Kidney glomerular epithelial cell (primary cell): Measurements from ENCODE around the gene LIN52.

Source experiments
- DNase-seq: peaks from one replicate; lab custom pipeline; 2025; lab: John Stamatoyannopoulos, UW

The LIN52 gene

DNA sequence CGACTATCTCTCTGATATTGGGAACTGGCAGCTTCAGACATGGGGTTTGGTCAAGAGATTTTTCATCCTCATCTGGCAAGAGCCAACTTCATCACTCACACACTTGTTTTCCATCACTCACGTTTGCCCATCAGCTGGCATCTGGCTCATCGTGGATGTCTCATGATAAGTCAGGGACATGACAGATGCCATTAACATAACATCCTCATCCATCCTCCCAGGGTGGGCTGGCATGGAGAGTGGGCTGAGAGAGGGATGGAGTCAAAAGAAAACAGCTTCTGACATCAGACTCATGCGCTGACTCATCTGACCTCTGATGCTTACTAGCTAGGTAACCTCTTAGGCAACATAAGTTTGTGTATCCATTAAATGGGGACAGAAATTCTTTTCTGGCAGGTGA, 152.7 kb downstream of the LIN52 start:
- no peak for DNase-seq

DNA sequence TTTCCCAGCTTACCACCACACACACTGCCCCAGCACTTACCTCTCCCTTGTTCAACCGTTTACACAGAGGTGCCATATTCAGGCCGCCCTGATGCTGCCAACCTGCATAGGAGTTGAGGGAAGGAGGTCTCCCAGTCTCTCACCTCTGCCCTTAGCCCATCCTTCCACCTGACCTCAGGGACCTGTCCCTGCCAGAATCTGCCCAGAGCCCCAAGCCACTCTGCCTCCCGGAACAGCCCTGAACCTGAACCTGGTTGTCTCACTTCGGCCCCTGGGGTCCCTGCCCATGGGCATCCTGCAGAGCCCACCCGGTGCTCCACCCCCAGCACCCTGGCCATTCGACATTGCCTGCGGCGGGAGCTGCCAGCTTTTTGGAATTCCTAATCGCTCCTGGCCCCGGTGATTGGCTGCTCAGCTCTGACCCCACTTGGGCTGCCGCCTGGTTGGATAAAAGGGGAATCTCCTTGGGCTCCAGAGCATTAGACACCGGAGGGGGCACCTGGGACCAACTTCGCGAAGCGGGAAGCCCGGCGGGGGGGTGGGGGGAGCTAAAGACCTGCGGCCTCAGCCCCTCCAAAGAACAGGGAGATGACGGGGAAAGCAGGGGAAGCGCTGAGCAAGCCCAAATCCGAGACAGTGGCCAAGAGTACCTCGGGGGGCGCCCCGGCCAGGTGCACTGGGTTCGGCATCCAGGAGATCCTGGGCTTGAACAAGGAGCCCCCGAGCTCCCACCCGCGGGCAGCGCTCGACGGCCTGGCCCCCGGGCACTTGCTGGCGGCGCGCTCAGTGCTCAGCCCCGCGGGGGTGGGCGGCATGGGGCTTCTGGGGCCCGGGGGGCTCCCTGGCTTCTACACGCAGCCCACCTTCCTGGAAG, 154.5 kb downstream of the LIN52 start, which contains the start of gene VSX2:
VSX2 (plus strand) TSS at position 476 of the 874 bp plus-strand sequence; CDS start at position 589, 113 bp downstream.
- DNase-seq, result no peak

- no peak for DNase-seq
These were observed 155.4 kb downstream of the LIN52 start for GRCh38 chr14:74239848-74240793.

DNA sequence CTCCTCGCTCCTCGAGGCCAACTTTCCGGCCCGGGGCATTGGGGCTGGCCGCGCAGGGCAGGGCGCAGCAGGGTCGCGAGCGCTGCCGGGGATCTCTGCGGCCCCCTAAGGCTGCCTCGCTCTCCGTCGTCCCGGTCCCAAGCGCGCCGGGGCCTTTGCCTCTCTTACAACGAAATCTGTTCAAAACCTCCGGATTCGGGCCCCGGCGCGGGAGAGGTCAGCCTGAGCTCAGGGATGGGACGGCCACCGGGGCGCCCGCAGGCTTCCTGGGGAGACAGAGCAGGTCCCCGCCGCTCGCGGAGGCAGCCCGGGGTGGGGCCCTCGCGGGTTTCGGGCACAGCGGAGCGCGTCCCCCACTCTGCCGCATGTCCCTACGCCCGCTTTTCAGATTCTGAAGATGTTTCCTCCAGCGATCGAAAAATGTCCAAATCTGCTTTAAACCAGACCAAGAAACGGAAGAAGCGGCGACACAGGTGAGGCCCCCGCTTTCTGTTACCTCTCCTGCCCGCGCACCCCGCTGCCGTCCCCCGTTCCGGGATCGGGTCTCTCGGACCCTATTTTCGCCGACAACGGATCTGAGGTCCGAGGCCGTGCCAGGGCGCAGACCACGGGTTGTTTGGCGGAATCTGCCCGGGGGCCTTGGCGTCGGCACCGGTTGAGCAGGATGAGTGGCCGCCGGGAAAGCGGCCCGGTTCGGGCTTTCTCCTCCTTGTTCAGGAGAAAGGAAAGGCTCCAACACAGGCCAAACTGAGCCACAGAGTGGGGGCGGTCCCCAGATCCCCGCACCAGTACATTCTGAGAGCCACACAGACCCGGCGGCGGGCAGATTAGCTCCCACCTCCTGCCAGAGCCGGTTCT, 156.3 kb downstream of the LIN52 start:
- DNase-seq, result no peak

GRCh38 chr14:74241652-74242017, 156.9 kb downstream of the LIN52 start:
- DNase-seq, result no peak

DNA sequence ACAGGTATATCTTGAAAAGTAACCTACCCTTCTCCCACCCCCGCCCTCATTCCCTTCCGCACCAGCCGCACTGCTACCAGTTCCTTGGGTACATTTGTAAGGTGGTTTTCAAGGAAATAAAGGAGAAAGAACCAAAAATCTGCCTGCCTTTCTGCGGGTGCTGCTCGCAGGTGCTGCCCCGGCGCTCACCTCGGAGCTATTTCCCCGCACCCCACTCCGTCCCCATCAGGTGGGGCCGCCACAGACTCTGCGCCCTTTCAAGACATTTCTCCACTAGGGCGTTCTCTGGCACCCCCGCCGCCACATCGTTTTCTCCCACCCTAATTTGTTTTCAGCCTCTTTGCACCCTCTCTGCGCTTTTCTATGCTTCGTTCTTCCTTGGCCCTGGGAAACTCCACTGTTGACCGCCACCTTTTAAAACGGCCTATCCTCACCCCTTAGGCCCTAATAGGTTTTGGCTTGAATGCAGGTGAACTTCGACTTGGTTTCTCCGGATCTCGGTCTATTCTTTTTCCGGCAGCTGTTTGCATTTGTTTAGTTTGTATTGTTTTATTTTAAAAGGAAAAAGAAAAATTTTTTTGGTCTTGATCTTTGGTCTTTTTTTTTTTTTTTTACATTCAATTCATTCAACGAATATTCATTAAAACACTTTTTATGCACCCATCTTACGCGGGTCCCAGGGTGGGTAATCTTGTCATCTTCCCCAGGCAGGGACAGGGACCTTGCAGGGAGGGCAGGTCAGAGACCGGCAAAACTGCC, 157.4 kb downstream of the LIN52 start:
- DNase-seq, result no peak

- DNase-seq, result no peak
These were observed 158.0 kb downstream of the LIN52 start for GRCh38 chr14:74242780-74243042.

DNA sequence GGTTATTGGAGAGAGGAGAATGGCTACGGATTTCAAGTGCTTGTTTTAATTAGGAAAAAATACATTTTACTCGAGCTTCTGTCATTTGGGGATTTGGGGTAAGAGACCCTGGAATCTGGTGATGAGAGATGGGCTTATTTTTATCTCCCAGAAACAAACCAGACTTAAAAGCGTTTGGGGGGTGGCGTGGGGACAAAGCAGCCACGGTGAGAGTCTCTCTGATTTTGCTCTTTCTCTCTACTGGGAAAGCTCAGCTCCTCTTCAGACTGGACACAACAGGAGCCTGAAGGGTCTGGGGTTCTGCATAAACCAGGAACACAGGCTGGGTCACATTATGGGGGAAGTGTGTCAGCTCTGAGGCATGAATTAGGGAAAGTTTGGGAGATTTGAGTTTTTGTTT, 158.3 kb downstream of the LIN52 start:
- DNase-seq, result no peak

- no peak for DNase-seq
These were observed 159.4 kb downstream of the LIN52 start for GRCh38 chr14:74244115-74244514.

GRCh38 chr14:74245292-74245691, 160.5 kb downstream of the LIN52 start:
- DNase-seq, result no peak

DNA sequence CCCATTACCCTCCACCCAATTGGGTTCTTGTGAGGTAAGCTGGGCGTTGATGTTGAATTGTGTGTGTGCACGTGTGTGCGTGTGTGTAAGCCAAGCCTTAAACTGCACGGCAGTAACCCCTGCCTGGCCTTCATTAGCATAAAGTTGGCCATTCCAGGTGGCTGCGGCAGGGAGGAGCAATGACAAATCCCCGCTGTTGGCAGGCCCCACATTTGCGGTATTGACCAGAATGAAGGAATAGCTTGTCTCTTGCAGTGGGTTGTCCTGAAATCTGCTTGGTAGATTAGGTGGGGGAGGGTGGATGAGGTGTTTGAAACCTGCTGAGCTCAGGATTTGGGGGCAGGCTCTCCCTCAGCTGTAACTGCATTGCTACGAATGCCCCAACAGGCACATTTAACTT, 161.8 kb downstream of the LIN52 start:
- no peak for DNase-seq

GRCh38 chr14:74248017-74248416, 163.3 kb downstream of the LIN52 start:
- DNase-seq, result no peak

GRCh38 chr14:74249433-74250375, 164.9 kb downstream of the LIN52 start:
- no peak for DNase-seq
